ENCODE results near the gene CCDC172. TPM values are rescaled to one million over a fixed set of nuclear protein-coding genes. Genes with fewer than 3 reads are reported as not detected.

CCDC172 gene
- polyA plus RNA-seq, 1 experiment, result not detected

- CTCF ChIA-PET, result interaction anchor here (0.6 to 4.7 kb wide), 54 partner anchors 9 to 926 kb away, joined by 3 to 78 read pairs (median 3); partner anchors contain the start of gene GFRA1
- DNase-seq (ENCODE audit: low read depth), result no peak
- H3K27me3 ChIP-seq (ENCODE audit: control insufficient read depth, insufficient read depth, low read length), result no peaks in the 10 kb centered on the region
Measured at GRCh38 chr10:116287906-116288501, 36.2 kb upstream of the CCDC172 start.

GRCh38 chr10:116289652-116290051, 34.6 kb upstream of the CCDC172 start:
- Histone ChIP-seq H3K27me3 (ENCODE audit: control insufficient read depth, insufficient read depth, low read length) (no peaks in the 10 kb centered on the region), H3K4me3 (ENCODE audit: low read depth, low read length) (no peak overlapping the region), H3K36me3 (ENCODE audit: control insufficient read depth, insufficient read depth, low read length) (no peaks in the 10 kb centered on the region)
- DNase-seq (ENCODE audit: low read depth), result no peak
- CTCF ChIA-PET, result interaction anchor here (1.0 kb wide), 1 partner anchor 459 kb away, joined by 3 read pairs; no protein-coding TSS in a partner anchor
- POLR2A ChIA-PET, result no interaction called here
- TF ChIP-seq CTCF (IDR thresholded peaks at IDR 0.05; ENCODE audit: insufficient read depth, low read depth, low read length), result no peak

More at GRCh38 chr10:116287906-116288501, 36.2 kb upstream of the CCDC172 start:
- no peaks in the 10 kb centered on the region for H3K36me3 ChIP-seq (ENCODE audit: control insufficient read depth, insufficient read depth, low read length)
- peak; percentile 72 for TF ChIP-seq CTCF (IDR thresholded peaks at IDR 0.05; ENCODE audit: insufficient read depth, low read depth, low read length)
- POLR2A ChIA-PET, result no interaction called here
- no peak overlapping the region for H3K4me3 ChIP-seq (ENCODE audit: low read depth, low read length)

DNA sequence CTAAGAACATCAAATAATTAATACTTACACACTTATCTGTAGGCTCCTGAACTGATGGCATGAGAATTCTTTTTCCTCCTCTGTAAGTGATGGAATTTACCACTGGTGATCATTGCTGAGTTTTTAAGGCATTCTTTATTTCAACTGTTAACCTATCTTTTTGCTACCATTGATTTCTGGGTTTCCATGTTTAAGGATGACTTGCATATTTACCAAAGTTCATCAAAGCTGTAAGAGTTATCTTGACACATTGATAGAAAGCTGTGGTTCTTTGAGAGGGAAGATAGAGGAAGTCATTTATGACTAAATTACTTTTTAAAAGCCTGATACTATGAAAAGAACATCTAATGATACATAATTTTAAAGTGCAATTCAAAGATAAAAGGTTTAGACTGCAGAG, 31.8 kb upstream of the CCDC172 start:
- Histone ChIP-seq H3K27me3 (ENCODE audit: control insufficient read depth, insufficient read depth, low read length) (no peaks in the 10 kb centered on the region), H3K36me3 (ENCODE audit: control insufficient read depth, insufficient read depth, low read length) (no peaks in the 10 kb centered on the region), H3K4me3 (ENCODE audit: low read depth, low read length) (no peak overlapping the region)
- CTCF ChIA-PET, result interaction anchor here (2.4 kb wide), 1 partner anchor 493 kb away, joined by 8 read pairs; no protein-coding TSS in a partner anchor
- DNase-seq (ENCODE audit: low read depth), result no peak
- POLR2A ChIA-PET, result no interaction called here
- no peak for TF ChIP-seq CTCF (IDR thresholded peaks at IDR 0.05; ENCODE audit: insufficient read depth, low read depth, low read length)

DNA sequence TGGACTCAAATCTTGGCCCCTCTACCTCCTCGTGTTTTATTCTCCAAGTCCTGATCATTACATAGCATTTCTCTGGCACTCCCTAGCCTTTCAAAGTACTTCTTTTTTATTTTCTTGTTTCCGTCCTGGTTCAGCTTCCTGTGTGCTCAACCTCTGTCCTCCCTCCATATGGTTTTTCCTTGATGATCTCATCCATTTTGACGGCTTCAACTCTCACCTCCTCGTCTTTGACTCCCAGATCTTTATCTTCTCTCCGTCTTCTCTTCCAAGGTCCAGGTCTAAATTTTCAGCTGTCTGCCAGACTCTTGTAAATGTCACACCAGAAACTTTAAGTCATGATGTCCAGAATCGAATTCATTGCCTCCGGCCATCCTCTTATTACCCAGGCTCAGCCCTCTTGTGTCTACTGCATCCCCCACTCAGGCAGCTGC, 27.9 kb upstream of the CCDC172 start:
- no peak for DNase-seq (ENCODE audit: low read depth)
- TF ChIP-seq CTCF (IDR thresholded peaks at IDR 0.05; ENCODE audit: insufficient read depth, low read depth, low read length), result no peak
- ChIA-PET CTCF (interaction anchor here (1.2 to 2.7 kb wide), 2 partner anchors 9 to 589 kb away, joined by 6 to 13 read pairs; no protein-coding TSS in a partner anchor), POLR2A (no interaction called here)
- Histone ChIP-seq H3K36me3 (ENCODE audit: control insufficient read depth, insufficient read depth, low read length) (no peaks in the 10 kb centered on the region), H3K4me3 (ENCODE audit: low read depth, low read length) (no peak overlapping the region), H3K27me3 (ENCODE audit: control insufficient read depth, insufficient read depth, low read length) (no peaks in the 10 kb centered on the region)

GRCh38 chr10:116298586-116298985, 25.7 kb upstream of the CCDC172 start:
- Histone ChIP-seq H3K36me3 (ENCODE audit: control insufficient read depth, insufficient read depth, low read length) (no peaks in the 10 kb centered on the region), H3K4me3 (ENCODE audit: low read depth, low read length) (no peak overlapping the region), H3K27me3 (ENCODE audit: control insufficient read depth, insufficient read depth, low read length) (no peaks in the 10 kb centered on the region)
- CTCF ChIA-PET, result interaction anchor here (0.9 to 1.4 kb wide), 2 partner anchors 14 to 499 kb away, joined by 3 to 4 read pairs; no protein-coding TSS in a partner anchor
- TF ChIP-seq CTCF (IDR thresholded peaks at IDR 0.05; ENCODE audit: insufficient read depth, low read depth, low read length), result no peak
- DNase-seq (ENCODE audit: low read depth), result no peak
- POLR2A ChIA-PET, result no interaction called here
